Colonic mucosa (tissue), 4 donors: ENCODE measurements around the gene CACNA1A. TPM values are rescaled to one million over a fixed set of nuclear protein-coding genes. Genes with fewer than 3 reads are reported as not detected.

Experiments
- DNase-seq: peaks from one replicate; pipeline ENCODE4 v3.0.0-alpha.2; 2020
- H3K27ac ChIP-seq: fragments of 200-600 bp; one replicate; pipeline ENCODE4 v1.8.0; 2021
- H3K27me3 ChIP-seq: fragments of 200-600 bp; one replicate; pipeline ENCODE4 v1.8.0; 2021
- H3K36me3 ChIP-seq: fragments of 200-600 bp; one replicate; pipeline ENCODE4 v1.8.0; 2021
- H3K4me1 ChIP-seq: fragments of 200-600 bp; one replicate; pipeline ENCODE4 v1.8.0; 2021; ENCODE audit warnings: mild to moderate bottlenecking
- H3K4me3 ChIP-seq: fragments of 200-600 bp; one replicate; pipeline ENCODE4 v1.8.0; 2021
- H3K9ac ChIP-seq, 2 donors: one replicate each; pipeline ENCODE4 v1.7.0; 2013; ENCODE audit warnings: control low read depth in 2 of 2, low read depth in 2 of 2, low read length in 2 of 2
- H3K9me3 ChIP-seq: fragments of 200-600 bp; one replicate; pipeline ENCODE4 v1.8.0; 2021
- CTCF ChIP-seq: fragments of 200-600 bp; IDR thresholded peaks from one replicate; pipeline ENCODE4 v1.8.0; 2022; ENCODE audit warnings: antibody characterized with exemption, mild to moderate bottlenecking
- intact Hi-C: fragments of 100-400 bp; cut with DNase I; formaldehyde crosslinking; loops from one replicate; pipeline ENCODE4 v1.14.1; 2022
- total RNA-seq, 2 donors: library from RNA; stranded (reverse); fragmentation: NEBNext Ultra II Directional in 1 of 2; extraction: Animal tissue kit (Norgen Biotek cat#: 25700) in 1 of 2; gene quantifications; one replicate each; pipeline ENCODE4 v1.2.1, GENCODE V29; 2021
- donor health status: healthy.
- donor health status: DM: no; HTN: no; CAD: no.
- donor health status: DM: no; HTN: no; CAD: no.

Gene CACNA1A
- total RNA-seq, 2 donors from 2014 or later: 4.9 to 6.1 TPM

GRCh38 chr19:13163609-13164342, 342.5 kb downstream of the CACNA1A start:
- Histone ChIP-seq H3K27me3 (no peaks in the 10 kb centered on the region), H3K9ac (peak overlapping the region; percentile 72 to 90), H3K9me3 (no peaks in the 10 kb centered on the region), H3K4me3 (peak overlapping the region; percentile 30), H3K4me1 (peaks cover 23% of the 10 kb centered on the region), H3K27ac (peak overlapping the region; percentile 99), H3K36me3 (no peaks in the 10 kb centered on the region)
- TF ChIP-seq CTCF: no peak
- intact Hi-C loops: no loop called here
- DNase-seq: peak; percentile 83

- DNase-seq: peak; percentile 99
- H3K27me3 ChIP-seq: no peaks in the 10 kb centered on the region
- peak overlapping the region; percentile 27 for H3K4me3 ChIP-seq
- H3K4me1 ChIP-seq: peaks cover 20% of the 10 kb centered on the region
- no peaks in the 10 kb centered on the region for H3K36me3 ChIP-seq
- peak overlapping the region; percentile 99 for H3K27ac ChIP-seq
- H3K9me3 ChIP-seq: no peaks in the 10 kb centered on the region
- intact Hi-C loops: no loop called here
- H3K9ac ChIP-seq: peak overlapping the region; percentile 72 to 90
- TF ChIP-seq CTCF: no peak
These were observed 343.3 kb downstream of the CACNA1A start for GRCh38 chr19:13162724-13163608.

GRCh38 chr19:13160557-13160956, 345.7 kb downstream of the CACNA1A start:
- Histone ChIP-seq H3K9ac (no peak overlapping the region), H3K27ac (no peak overlapping the region), H3K4me3 (no peak overlapping the region), H3K36me3 (no peaks in the 10 kb centered on the region), H3K4me1 (peaks cover 25% of the 10 kb centered on the region), H3K9me3 (no peaks in the 10 kb centered on the region), H3K27me3 (no peaks in the 10 kb centered on the region)
- intact Hi-C loops: no loop called here
- TF ChIP-seq CTCF: no peak
- DNase-seq: no peak

- H3K4me1 ChIP-seq: peaks cover 17% of the 10 kb centered on the region
These were observed 346.6 kb downstream of the CACNA1A start for GRCh38 chr19:13159713-13160112.

More at GRCh38 chr19:13159713-13160112, 346.6 kb downstream of the CACNA1A start:
- Histone ChIP-seq H3K9me3 (no peaks in the 10 kb centered on the region), H3K4me3 (no peak overlapping the region), H3K9ac (no peak overlapping the region), H3K27me3 (no peaks in the 10 kb centered on the region), H3K36me3 (no peaks in the 10 kb centered on the region), H3K27ac (no peak overlapping the region)
- TF ChIP-seq CTCF: no peak
- DNase-seq: no peak
- intact Hi-C loops: no loop called here
